TTC549 (cell line): ENCODE data around the gene CDC42BPB.

ENCODE experiments used
- FAIRE-seq: peaks from 2 replicates; lab custom pipeline; 2012; peaks lifted over from hg19 to GRCh38; lab: Jason Lieb, UNC

Gene CDC42BPB

DNA sequence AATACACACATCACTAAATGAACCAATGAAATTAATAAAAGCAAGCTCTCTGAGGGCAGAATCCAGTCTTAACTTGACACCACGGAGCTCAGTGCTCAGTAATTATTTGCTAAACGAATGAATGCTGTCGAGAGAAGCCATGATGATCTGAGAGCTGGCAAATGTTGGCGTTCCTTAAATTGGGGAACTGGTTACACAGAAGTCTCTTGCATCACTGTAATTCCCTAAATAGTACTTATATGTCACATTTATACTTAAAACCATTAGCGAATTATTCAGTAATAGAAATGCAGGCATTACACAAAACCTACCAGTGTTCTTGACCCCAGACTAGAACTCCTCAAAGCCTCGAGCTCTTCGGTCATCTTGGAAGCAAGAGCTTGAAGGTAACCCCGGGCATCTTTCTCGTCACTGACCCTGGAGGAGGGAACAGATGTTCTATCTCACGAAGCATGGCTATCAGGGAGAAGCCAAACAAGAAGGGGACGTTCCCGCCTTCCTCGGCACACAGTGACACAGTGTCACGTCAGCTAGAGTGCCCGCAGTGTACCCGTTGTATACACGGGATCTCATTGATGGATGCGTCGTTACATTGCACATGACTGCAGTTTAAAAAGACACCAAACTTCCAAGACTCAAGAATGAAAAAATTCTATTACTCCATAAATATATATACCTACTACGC is 91.2 kb downstream of the CDC42BPB start:
- no peak for FAIRE-seq

DNA sequence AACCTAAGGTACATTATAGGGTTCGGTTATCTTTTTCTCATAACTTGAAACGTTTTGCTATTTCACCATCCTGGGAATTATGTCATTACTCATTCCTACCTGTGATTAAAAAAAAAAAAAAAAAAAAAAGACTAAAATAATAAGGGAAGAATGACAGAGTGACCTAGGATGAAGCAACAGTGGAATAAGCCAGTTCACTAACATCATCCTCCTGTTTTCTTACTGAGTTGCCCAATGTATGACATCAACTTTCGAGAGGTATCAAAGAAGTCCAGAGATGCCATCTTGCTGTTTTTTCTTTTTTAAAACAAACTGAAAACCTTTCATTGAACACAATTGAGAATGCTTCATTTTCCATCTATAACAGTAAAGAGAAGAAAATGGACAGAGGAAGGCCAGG is 92.1 kb downstream of the CDC42BPB start:
- no peak for FAIRE-seq

DNA sequence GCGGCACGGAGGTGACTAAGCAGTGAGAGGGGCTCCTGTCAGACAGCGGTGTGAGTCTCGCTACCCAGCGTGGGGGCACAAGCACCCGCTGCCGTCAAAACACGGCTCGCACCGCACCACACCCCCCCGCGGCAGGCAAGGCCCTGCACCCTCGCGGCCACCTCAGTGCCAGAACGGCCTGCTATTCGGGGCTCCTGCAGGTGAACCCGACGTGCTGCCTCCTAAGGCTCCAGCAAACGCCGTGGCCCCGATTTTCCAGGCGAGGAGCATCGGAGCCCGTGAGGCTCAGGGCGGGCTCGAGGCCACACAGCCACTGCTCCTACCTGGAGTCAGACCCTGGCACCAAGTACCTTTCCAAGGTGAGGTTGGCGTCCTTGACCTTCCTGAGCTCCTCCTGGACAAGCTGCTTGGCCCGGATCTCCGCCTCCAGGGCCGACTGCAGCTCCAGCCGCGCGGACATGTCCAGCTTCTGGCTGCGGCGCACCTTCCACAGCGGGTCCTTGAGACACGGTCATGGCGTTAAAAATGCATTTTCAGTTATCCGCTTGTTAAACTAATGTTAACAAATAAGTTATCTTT is 93.1 kb downstream of the CDC42BPB start:
- no peak for FAIRE-seq

DNA sequence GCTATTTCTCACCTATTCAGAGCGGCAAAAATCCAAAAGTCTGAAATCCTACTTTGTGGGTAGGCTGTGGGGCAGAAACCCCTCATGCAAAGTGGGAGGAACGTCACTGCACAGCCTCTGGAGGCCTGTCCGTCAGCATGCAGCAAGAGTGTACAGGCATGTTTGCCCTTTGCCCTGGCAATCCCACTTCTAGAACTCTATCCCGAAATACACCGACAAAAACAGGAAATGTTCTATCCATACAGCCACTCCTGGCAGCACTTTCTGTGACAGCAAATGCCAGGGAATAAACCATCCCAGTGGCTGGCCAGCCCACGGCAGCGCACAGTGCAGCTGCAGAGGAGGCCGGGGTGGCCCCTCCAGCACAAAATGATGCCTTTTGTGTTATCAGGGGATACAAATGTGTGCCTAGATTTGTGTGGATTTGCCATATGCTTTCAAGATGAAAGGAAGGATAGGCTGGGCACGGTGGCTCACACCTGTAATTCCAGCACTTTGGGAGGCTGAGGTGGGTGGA is 95.2 kb downstream of the CDC42BPB start:
- no peak for FAIRE-seq

DNA sequence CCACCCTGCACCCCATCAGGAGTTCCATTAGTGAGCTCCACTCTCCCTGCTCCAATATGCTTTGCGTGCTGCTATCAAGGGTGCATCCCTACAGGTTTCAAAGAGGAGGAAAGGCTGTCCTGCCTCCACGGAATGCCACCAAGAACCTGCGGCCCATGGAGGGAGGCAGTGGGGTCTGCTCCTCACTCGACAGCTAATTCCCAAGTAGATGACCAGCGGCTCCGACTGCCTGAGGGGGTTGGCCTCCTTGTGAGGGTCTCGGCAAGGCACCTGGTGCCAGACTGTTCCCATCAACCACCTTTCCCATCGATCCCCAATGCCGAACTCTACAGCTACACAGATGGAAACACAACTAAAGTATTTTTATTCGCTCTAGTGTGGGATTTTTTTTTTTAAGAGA is 98.9 kb downstream of the CDC42BPB start:
- no peak for FAIRE-seq

DNA sequence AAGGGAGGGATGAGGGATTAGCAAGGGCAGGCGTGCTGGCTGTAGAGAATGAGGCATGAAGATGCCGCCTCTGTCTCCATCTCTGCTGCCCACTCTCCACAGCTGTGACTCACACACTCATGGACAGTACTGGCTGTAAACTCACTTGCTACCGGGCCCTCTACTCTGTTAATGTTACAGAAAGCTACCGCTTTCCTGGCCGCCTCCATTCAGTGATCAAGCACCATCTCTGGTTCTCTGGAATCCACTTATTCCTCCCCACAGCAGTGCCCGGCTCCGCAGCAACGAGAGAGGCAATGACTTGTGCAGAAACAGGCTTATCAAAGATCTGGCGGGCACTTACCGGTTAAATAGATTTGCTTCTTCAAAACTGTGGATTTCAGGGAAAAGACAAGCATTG is 100.1 kb downstream of the CDC42BPB start:
- FAIRE-seq = no peak

DNA sequence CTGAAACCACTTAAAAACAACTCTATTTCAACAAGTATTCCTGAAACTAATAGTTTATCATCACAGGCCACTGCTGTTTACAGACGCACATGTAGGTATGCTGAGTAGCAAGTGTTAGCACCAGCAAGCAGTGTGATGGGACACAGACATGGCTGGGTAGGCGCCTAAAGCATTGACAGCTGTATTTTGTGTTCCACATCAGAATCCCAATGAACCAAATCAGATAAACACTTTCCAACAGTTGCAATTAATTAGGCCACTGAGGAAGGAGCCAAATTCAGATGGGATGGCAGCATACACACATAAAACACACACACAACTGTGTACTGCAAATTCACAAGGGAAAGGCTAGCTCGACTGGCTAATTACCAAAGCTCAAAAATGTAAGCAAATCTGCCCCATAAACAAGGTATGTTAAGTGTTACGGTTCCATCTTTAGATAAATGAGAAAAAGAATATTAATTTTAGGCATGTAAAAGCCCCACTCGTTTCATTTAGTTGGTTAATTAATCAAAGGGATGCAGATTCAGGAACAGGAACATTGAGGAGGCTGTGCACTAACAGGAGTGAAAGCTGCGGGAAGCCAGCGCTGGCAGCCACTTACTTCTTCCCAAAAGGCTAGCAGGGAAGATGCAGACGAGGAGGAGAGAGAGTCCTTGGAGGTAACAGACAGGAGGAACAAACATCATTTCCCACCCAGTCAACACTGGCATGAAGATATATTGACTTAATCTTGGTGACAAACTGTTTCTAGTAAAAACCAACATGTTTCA is 101.5 kb downstream of the CDC42BPB start:
- FAIRE-seq = no peak

DNA sequence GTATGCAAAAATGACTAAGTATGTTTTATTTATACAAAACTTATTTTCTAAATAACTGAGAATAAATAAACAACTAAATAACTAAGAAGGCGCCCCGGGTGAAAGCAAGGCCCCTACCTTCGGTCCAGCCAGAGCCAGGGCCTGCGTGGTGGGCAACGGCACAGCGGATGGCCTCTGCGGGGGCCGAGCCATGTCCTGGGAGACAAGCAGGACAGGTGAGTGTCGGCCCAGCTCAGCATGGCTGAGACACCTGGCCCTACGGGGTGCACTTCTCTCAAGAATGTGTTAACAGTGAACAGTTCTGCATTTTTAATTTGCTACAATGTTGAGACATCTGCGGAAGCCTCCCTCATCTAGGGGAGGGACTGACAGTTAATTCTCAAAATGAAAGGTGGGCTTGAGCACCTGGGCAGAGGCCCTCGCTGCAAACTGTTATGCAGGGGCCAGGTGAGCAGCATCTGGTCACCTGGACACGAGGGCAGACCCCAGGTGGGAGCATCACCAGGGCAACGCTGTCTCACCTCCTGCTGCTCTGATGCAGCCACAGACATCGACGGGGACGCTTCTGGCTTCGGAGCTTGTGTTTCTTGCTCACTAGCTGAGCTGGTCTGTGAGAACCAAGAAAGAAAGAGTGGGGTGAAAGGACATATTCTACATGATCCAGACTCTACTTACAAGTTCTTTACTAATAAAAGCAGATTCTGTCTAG is 103.1 kb downstream of the CDC42BPB start:
- no peak for FAIRE-seq

DNA sequence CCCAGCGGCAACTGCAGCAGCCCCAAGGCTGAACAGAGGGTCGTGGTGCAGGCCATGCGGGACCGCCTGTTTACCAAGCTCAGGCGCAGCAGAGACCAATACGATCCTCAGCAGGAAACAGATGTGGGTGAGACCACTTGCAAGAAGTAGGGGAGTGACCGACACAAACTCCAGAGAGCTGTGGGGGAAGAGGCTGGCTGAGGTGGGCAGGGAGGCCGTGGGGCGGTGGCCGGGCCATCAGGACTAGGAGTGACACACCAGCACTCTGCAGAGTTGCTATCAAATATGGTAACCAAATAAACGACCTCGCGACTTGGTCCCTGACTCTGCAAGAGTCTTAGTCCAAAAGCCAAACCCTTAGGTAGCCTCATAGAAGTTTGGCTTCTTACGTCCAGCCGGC is 104.2 kb downstream of the CDC42BPB start:
- FAIRE-seq = no peak

DNA sequence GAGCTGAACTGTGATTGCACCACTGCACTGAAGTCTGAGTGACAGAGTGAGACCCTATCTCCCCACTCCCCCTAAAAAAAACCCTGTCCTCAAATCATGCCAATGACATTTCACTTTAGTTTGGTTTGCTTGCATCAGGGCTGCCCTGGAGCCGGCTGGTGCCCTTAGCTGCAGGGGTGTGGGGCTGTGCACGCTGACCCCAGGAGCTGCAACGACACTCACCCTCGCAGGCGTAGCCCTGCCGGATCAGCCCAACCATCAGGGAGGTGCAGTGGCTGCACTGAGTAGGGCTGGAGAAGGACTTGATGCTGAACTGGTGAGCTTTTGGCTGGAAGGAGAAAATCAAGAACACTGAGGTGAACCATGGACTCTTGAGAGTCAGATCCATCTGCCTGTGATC is 105.1 kb downstream of the CDC42BPB start:
- FAIRE-seq = no peak

DNA sequence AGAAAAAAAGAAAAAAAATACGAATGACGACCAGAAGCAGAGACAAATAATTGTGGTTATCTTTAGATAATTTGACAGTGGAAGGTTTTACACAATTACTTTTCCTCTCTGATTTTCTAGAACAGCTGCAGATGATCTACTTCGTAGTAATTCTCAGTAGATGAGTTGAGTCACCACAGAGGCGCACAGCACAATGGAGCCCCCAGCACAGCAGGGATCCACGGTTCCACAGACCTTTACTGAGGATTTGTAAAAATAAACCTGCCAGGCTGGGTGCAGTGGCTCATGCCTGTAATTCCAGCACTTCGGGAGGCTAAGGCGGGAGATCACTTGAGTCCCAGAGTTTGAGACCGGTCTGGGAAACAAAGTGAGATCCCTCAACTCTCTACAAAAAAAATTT is 105.5 kb downstream of the CDC42BPB start:
- FAIRE-seq = no peak

DNA sequence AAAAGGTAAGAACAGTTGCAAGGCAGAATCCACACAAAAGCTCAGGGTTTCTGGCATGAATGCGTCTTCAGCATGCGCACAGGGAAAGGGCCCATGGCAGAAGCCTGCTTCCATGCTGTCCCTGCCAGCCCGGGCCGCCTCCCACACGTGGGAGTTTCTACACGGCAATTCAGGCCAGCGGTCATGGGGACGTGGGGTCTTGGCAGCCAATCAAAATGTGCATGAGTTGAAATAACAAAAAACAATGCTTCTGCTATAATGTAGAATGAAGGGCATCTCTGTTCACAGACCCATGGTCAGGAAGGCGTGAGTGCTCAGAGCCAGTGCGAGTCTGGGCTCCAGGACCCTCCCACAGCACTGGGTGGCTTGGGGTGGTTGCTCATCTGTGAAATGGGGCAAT is 106.3 kb downstream of the CDC42BPB start:
- FAIRE-seq = no peak

DNA sequence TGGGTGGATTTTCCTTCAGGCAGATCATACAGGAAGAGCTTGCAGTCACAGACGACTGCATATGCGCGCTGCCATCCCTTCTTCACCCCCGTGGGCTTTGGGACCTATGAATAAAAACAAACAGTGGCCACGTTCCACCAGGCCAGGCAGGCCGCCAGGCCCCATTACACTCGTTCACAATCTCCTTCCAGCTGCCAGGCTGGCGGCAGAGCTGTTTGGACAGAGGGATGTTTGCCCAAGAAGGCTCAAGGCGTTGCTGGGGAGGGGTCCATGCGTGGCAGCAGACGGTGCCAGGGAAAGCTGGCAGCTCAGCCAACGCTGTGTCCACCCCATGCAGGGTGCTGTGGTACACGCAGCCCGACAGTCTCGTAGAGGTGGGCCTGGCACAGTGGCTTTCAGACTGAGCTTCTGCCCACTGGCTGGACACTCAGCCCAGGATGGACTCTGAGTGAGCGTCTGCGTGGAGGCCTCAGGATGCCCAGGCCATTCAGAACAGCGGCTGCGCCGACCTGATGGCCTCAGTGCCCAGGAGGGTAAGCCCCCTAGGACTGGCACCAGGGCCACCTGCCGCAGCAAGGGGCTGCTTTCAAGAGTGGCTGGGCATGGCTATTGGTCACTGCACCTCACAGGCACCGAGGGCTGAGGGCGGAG is 107.4 kb downstream of the CDC42BPB start:
- FAIRE-seq = no peak

DNA sequence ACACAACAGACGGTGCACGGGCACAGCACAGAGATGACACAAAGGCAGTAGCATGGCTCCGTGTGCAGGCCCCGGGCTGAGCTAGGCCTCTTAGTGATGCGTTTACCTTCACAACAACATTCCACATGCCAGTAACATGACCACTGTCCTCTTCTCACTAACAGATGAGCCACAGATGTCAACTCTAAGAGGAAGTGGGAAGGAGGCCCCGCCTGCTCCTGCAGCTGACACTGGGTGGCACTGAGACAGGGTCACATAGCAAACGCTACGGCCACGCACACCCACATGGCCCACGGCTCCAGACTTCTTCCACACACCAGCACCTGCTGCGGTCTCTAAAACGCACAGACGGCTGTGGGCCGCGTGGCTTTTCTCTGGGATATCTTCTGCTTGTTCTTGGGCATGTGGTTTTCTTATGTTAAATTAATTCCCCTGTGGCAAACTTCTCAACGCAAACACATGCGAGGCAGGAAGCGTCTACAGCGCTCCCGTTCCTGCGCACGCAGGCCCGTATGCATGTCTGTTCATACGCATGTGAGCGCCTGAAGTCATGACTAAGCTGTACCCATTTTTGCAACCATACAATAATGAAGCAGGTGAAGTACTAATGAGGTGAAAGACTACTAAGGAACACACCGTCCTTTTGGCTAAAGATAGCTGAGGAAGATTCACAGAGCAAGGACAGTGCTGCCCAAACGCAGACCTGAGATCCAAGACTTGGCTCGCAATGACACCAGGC is 108.1 kb downstream of the CDC42BPB start:
- no peak for FAIRE-seq

DNA sequence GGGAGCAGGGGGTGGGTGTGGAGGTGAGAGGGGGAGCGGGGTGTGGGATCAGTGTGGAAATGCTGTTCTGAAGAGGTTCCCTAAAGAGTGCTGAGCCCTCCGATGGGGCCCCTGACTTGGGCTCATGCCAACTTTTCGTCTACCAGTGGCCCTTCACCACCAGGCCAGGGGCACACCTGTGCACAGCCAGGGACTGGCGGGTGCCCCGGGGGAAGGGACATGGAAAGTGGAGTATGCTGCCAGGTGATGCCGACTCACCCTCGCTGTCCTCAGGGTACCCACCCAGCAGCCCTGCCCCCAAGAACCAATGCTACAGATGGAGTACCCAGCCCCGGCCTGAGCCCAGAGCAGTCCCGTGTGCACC is 108.7 kb downstream of the CDC42BPB start:
- FAIRE-seq = no peak

DNA sequence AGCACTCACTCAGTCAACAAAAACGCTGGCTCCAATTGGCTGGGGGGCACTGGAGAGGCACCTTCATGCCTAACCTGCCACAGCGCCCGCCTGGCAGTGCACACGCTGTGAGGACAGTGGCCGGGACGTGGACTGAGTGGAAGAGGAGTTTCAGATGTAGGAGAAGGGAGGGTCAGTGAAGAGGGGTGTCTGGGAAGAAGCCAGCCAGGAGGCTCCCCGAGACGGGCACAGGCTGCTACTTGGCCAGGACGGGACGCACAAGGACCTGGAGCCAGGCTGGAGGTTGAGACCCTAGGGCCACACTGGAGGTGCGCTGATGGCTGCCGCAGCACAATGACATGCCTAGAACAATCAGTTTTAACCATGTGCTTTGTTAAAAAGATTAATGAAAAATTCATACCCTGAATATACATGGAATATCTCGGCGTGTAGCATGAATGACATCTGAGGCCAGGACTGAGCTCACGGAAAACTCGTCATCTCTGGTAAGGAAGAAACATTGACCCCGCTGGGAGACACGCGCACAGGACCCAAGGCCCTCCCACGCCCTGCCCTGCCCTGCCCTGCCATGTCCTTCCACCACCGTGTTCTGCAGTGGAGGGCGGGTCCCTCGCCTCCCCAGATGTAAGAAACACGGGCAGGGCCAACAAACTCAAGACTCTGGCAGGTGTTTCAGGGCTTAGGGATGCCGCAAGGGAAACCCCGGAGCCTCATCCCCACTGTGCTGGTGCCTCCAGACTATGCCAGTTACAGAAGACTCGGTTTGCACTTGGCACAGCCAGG is 109.8 kb downstream of the CDC42BPB start:
- no peak for FAIRE-seq

DNA sequence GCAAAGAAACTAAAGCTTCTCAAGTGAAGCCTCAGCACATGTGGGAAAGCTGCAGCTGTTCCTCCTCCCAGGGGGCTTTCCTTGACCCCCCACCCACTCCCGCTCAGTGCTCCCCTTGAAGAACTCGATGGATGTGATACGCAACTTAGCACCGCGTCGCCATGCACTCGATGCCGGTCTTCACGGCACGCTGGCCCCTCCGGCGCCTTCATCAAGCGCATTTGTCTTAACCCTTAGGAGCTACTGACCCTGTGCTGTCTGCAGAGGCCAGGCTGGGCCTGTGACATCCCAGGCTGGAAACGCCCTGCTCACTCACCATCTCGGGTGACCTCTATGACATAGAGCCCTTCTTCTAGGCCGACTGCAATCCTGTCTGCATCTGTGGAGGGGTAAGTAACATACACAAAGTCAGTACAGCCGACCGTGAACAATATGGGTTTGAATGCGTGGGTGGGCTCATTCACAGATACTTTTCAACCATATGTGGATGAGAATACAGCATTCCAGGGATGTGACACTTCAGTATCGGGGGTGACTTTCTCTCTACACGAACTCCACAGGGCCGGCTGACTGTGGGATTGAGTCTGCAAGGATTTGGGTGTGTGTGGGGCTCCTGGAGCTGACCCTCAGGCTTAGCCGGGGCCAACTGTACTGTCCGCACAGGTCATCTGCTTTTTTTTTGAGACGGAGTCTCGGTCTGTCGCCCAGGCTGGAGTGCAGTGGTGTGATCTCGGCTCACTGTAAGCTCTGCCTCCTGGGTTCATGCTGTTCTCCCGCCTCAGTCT is 111.8 kb downstream of the CDC42BPB start:
- no peak for FAIRE-seq

DNA sequence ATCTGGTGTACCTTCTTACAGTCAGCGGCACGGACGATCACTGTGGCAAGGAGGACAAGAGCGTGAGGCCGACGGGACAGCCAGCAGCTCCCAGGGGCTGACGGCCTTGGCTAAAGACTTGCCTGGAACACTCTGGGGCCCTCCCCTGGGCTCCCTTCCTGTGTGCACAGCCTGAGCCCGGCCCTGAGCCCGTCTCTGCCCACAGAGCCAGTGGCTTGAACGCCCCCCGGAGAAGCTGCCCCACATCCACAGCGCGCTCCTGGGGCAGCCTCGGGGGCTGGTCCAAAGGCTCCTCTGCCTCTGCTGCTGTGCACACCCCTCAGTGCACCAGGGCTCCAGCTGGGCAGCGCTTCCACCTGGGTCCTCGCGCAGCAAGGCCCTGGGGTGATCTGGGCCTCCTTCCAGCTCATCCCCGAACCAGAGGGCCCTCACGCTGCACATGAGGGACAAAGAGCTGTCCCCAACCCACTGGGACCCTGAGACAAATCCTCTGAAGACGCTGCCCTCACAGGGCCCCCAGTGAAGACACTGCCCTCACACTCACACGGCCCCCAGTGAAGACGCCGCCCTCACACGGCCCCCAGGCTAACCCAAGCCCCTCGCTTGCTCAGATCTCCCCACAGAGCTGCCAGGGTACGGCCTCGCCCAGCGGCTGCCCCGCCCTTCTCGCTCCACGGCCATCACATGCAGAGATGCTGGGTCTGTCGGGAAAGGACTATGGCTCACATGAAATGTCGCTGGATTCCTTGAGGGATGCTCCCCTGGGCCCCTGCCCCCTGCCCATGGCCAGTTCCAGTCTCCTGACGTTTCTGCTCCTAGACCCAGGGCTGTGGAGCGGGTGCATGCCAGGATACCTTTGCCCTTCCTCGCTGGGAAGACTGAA is 112.7 kb downstream of the CDC42BPB start:
- FAIRE-seq = no peak

DNA sequence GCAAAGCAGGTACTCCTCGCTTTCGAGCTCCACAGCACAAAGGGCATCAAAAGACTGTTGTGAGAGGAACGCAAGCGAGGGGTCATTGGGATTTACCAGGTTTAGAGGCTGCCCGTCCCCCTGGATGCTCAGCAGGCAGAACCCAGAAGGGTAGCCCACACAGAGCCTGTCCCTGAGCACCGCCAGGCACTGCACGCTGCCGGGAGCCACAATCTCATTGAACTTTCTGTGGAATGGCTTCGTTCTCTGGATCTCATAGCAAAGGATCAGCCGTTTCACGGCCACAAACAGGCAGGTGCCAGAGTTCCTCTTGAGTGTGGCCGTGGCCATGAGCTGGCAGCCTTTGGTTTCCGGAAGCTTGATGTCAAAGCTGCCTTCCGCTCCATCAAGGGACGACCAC is 113.4 kb downstream of the CDC42BPB start:
- FAIRE-seq = no peak
